Naive thymus-derived CD4-positive, alpha-beta T cell (primary cell): ENCODE measurements around the gene DOCK2. TPM values are rescaled to one million over a fixed set of nuclear protein-coding genes. Genes with fewer than 3 reads are reported as not detected.

Experiments used
- ATAC-seq: fragments of 150-1000 bp; cut with Tn5 transposase; 2 replicates; pipeline ENCODE4 v1.10.0; 2021; ENCODE audit warnings: mild to moderate bottlenecking, moderate library complexity
- CTCF ChIA-PET: fragments of 350-600 bp; sonication (Branson Sonifier 250); formaldehyde crosslinking; loops from one replicate; lab custom pipeline; 2021; ENCODE audit warnings: antibody characterized with exemption; lab: Charles Lee
- POLR2A ChIA-PET: fragments of 350-600 bp; sonication (Branson Sonifier 250); formaldehyde crosslinking; loops from one replicate; lab custom pipeline; 2021; ENCODE audit warnings: antibody characterized with exemption, inconsistent platforms; lab: Charles Lee
- DNase-seq, 9 donors: peaks; one replicate each; pipeline versions ENCODE4 v3.0.0 to v3.0.0-alpha.2; 2020 to 2022; ENCODE audit warnings: mixed read lengths in 1 of 9
- H3K27ac ChIP-seq: one replicate; pipeline ENCODE4 v1.7.0; 2013; ENCODE audit warnings: mild to moderate bottlenecking, low read depth, low read length, moderate library complexity
- H3K27me3 ChIP-seq, 2 donors: one replicate each; pipeline ENCODE4 v1.7.0; 2013; ENCODE audit warnings: low read length in 2 of 2, mild to moderate bottlenecking in 2 of 2, moderate library complexity in 2 of 2; ENCODE audit not compliant: control insufficient read depth in 2 of 2, insufficient read depth in 2 of 2
- H3K36me3 ChIP-seq, 3 experiments: 1 replicate in 2 of 3; 2 replicates in 1 of 3; pipeline ENCODE4 v1.7.0; 2013; ENCODE audit warnings: low read length in 3 of 3, mild to moderate bottlenecking in 3 of 3, moderate library complexity in 1 of 3; ENCODE audit not compliant: insufficient read depth in 3 of 3, control insufficient read depth in 2 of 3
- H3K4me1 ChIP-seq, 2 donors: one replicate each; pipeline ENCODE4 v1.7.0; 2013; ENCODE audit warnings: low read length in 2 of 2, mild to moderate bottlenecking in 2 of 2, moderate library complexity in 1 of 2; ENCODE audit not compliant: control insufficient read depth in 2 of 2, insufficient read depth in 2 of 2
- H3K4me3 ChIP-seq: 2 replicates; pipeline ENCODE4 v1.7.0; 2013; ENCODE audit warnings: mild to moderate bottlenecking, low read length
- H3K9me3 ChIP-seq, 3 experiments: 1 replicate in 2 of 3; 2 replicates in 1 of 3; pipeline ENCODE4 v1.7.0; 2013; ENCODE audit warnings: low read length in 3 of 3; ENCODE audit not compliant: control insufficient read depth in 2 of 3
- H3K27ac Mint-ChIP-seq, 9 donors: one replicate each; pipeline ENCODE4 v1.8.0; 2020 to 2022; ENCODE audit warnings: mixed read lengths in 9 of 9, mild to moderate bottlenecking in 8 of 9, moderate library complexity in 5 of 9, inconsistent platforms in 2 of 9
- H3K27me3 Mint-ChIP-seq, 5 donors: one replicate each; pipeline ENCODE4 v1.8.0; 2021 to 2022; ENCODE audit warnings: mixed read lengths in 5 of 5, mild to moderate bottlenecking in 1 of 5
- H3K36me3 Mint-ChIP-seq, 5 donors: one replicate each; pipeline ENCODE4 v1.8.0; 2020 to 2022; ENCODE audit warnings: mixed read lengths in 5 of 5, mild to moderate bottlenecking in 3 of 5, inconsistent platforms in 1 of 5
- H3K4me1 Mint-ChIP-seq, 7 donors: one replicate each; pipeline ENCODE4 v1.8.0; 2020 to 2022; ENCODE audit warnings: mixed read lengths in 7 of 7, mild to moderate bottlenecking in 3 of 7, inconsistent platforms in 1 of 7
- H3K4me3 Mint-ChIP-seq, 10 donors: one replicate each; pipeline ENCODE4 v1.8.0; 2020 to 2022; ENCODE audit warnings: mild to moderate bottlenecking in 10 of 10, mixed read lengths in 10 of 10, moderate library complexity in 6 of 10, inconsistent platforms in 2 of 10
- H3K9me3 Mint-ChIP-seq, 11 donors: one replicate each; pipeline ENCODE4 v1.8.0; 2020 to 2022; ENCODE audit warnings: mixed read lengths in 11 of 11, mild to moderate bottlenecking in 4 of 11, inconsistent platforms in 1 of 11, moderate library complexity in 1 of 11
- intact Hi-C, 2 donors: fragments of 100-400 bp; cut with micrococcal nuclease; formaldehyde crosslinking; loops; one replicate each; pipeline ENCODE4 v1.15.1; 2023
- polyA plus RNA-seq, 2 donors: library from polyadenylated mRNA; unstranded; fragments of 300-500 nt; fragmentation: Illumina TruSeq; gene quantifications; one replicate each; pipeline ENCODE4 v1.2.3, GENCODE V29; 2021
- total RNA-seq, 6 experiments: library from RNA in 5 of 6; stranded (reverse) in 5 of 6; gene quantifications; 1 replicate in 5 of 6; 2 replicates in 1 of 6; pipeline ENCODE4 v1.2.3 and lab custom pipeline; 2021 to 2026

Gene DOCK2
- total and polyA plus RNA-seq, 7 experiments from 2014 or later, result 63.7 to 345 (median 202) TPM

GRCh38 chr5:170103447-170103846, 466.4 kb downstream of the DOCK2 start:
- no peak overlapping the region for H3K27ac Mint-ChIP-seq
- Histone ChIP-seq H3K9me3 (no peaks in the 10 kb centered on the region), H3K4me3 (no peak overlapping the region), H3K27ac (no peak overlapping the region), H3K27me3 (no peaks in the 10 kb centered on the region), H3K4me1 (no peaks in the 10 kb centered on the region), H3K36me3 (no peaks in the 10 kb centered on the region)
- ChIA-PET POLR2A (no interaction called here), CTCF (no interaction called here)
- peaks cover 0 to 22% (median 13%) of the 10 kb centered on the region in 5 donors for H3K27me3 Mint-ChIP-seq
- peaks cover 0 to 4% (median 0%) of the 10 kb centered on the region in 11 donors for H3K9me3 Mint-ChIP-seq
- DNase-seq, result no peak
- H3K36me3 Mint-ChIP-seq, result no peaks in the 10 kb centered on the region
- intact Hi-C loops, result loop anchor here (5.0 kb wide), 2 partner anchors 234 to 334 kb away; no protein-coding TSS in a partner anchor
- H3K4me1 Mint-ChIP-seq, result peaks cover 0 to 9% (median 0%) of the 10 kb centered on the region in 7 donors
- H3K4me3 Mint-ChIP-seq, result no peak overlapping the region
- no peak for ATAC-seq

GRCh38 chr5:170104299-170104698, 467.2 kb downstream of the DOCK2 start:
- Mint-ChIP-seq H3K27ac (no peak overlapping the region), H3K4me1 (peaks cover 0 to 9% (median 0%) of the 10 kb centered on the region in 7 donors)
- POLR2A ChIA-PET, result no interaction called here

GRCh38 chr5:170104710-170105109, 467.6 kb downstream of the DOCK2 start:
- DNase-seq, result no peak
- Histone ChIP-seq H3K4me1 (no peaks in the 10 kb centered on the region), H3K9me3 (no peaks in the 10 kb centered on the region), H3K4me3 (no peak overlapping the region), H3K27ac (no peak overlapping the region), H3K27me3 (no peaks in the 10 kb centered on the region), H3K36me3 (no peaks in the 10 kb centered on the region)
- intact Hi-C loops, result loop anchor here (5.0 kb wide), 2 partner anchors 233 to 333 kb away; no protein-coding TSS in a partner anchor
- ATAC-seq, result no peak
- no peaks in the 10 kb centered on the region for H3K36me3 Mint-ChIP-seq
- peaks cover 0 to 18% (median 13%) of the 10 kb centered on the region in 5 donors for H3K27me3 Mint-ChIP-seq
- peaks cover 0 to 9% (median 0%) of the 10 kb centered on the region in 7 donors for H3K4me1 Mint-ChIP-seq
- ChIA-PET CTCF (no interaction called here), POLR2A (no interaction called here)
- no peaks in the 10 kb centered on the region for H3K9me3 Mint-ChIP-seq
- no peak overlapping the region for H3K27ac Mint-ChIP-seq
- H3K4me3 Mint-ChIP-seq, result no peak overlapping the region

More at GRCh38 chr5:170104299-170104698, 467.2 kb downstream of the DOCK2 start:
- no peaks in the 10 kb centered on the region for H3K4me1 ChIP-seq
- no peaks in the 10 kb centered on the region for H3K9me3 ChIP-seq
- H3K4me3 ChIP-seq, result no peak overlapping the region
- Mint-ChIP-seq H3K36me3 (no peaks in the 10 kb centered on the region), H3K27me3 (peaks cover 0 to 18% (median 13%) of the 10 kb centered on the region in 5 donors), H3K4me3 (no peak overlapping the region), H3K9me3 (peaks cover 0 to 3% (median 0%) of the 10 kb centered on the region in 11 donors)
- ATAC-seq (no peak), DNase-seq (no peak)
- intact Hi-C loops, result loop anchor here (5.0 kb wide), 2 partner anchors 233 to 333 kb away; no protein-coding TSS in a partner anchor
- H3K27ac ChIP-seq, result no peak overlapping the region
- no peaks in the 10 kb centered on the region for H3K27me3 ChIP-seq
- H3K36me3 ChIP-seq, result no peaks in the 10 kb centered on the region
- CTCF ChIA-PET, result no interaction called here

GRCh38 chr5:170105642-170106611, 468.9 kb downstream of the DOCK2 start, which contains the start of gene FOXI1:
Gene FOXI1, plus strand, starts transcription at chr5:170105897. Its CDS starts 61 bp downstream, at chr5:170105958.
- H3K27ac Mint-ChIP-seq, result peak within 1 kb of the TSS in 1 of 9 donors; percentile 28
- no peak within 1 kb of the TSS for H3K27ac ChIP-seq
- DNase-seq (no peak), ATAC-seq (peak; percentile 36)
- POLR2A ChIA-PET, result no interaction called here
- H3K27me3 ChIP-seq, result no peaks in the 10 kb centered on the region
- H3K9me3 ChIP-seq, result no peaks in the 10 kb centered on the region
- peaks cover 0 to 14% (median 13%) of the 10 kb centered on the region in 5 donors for H3K27me3 Mint-ChIP-seq
- no peak within 1 kb of the TSS for H3K4me3 Mint-ChIP-seq
- no peaks in the 10 kb centered on the region for H3K9me3 Mint-ChIP-seq
- H3K36me3 ChIP-seq, result no peaks in the 10 kb centered on the region
- no peaks in the 10 kb centered on the region for H3K36me3 Mint-ChIP-seq
- H3K4me1 Mint-ChIP-seq, result peaks cover 0 to 6% (median 0%) of the 10 kb centered on the region in 7 donors
- no peaks in the 10 kb centered on the region for H3K4me1 ChIP-seq
- CTCF ChIA-PET, result no interaction called here
- intact Hi-C loops, result no loop called here
- no peak within 1 kb of the TSS for H3K4me3 ChIP-seq

GRCh38 chr5:170107674-170108073, 470.6 kb downstream of the DOCK2 start:
- Mint-ChIP-seq H3K4me3 (no peak overlapping the region), H3K9me3 (no peaks in the 10 kb centered on the region), H3K27ac (no peak overlapping the region), H3K36me3 (no peaks in the 10 kb centered on the region), H3K4me1 (peaks cover 0 to 6% (median 0%) of the 10 kb centered on the region in 7 donors), H3K27me3 (peaks cover 0 to 14% (median 13%) of the 10 kb centered on the region in 5 donors)
- no peak for DNase-seq
- ChIA-PET POLR2A (no interaction called here), CTCF (no interaction called here)
- intact Hi-C loops, result no loop called here
- Histone ChIP-seq H3K9me3 (no peaks in the 10 kb centered on the region), H3K36me3 (no peaks in the 10 kb centered on the region), H3K4me1 (no peaks in the 10 kb centered on the region), H3K27ac (no peak overlapping the region), H3K27me3 (no peaks in the 10 kb centered on the region), H3K4me3 (no peak overlapping the region)
- no peak for ATAC-seq

- Mint-ChIP-seq H3K4me3 (no peak overlapping the region), H3K36me3 (no peaks in the 10 kb centered on the region), H3K9me3 (no peaks in the 10 kb centered on the region), H3K27me3 (peaks cover 0 to 14% (median 13%) of the 10 kb centered on the region in 5 donors), H3K27ac (no peak overlapping the region), H3K4me1 (peaks cover 0 to 6% (median 0%) of the 10 kb centered on the region in 7 donors)
- DNase-seq (no peak), ATAC-seq (no peak)
- H3K27ac ChIP-seq, result no peak overlapping the region
- H3K27me3 ChIP-seq, result no peaks in the 10 kb centered on the region
- H3K4me3 ChIP-seq, result no peak overlapping the region
- POLR2A ChIA-PET, result no interaction called here
- no peaks in the 10 kb centered on the region for H3K4me1 ChIP-seq
- intact Hi-C loops, result no loop called here
- CTCF ChIA-PET, result no interaction called here
- H3K9me3 ChIP-seq, result no peaks in the 10 kb centered on the region
- H3K36me3 ChIP-seq, result no peaks in the 10 kb centered on the region
Measured at GRCh38 chr5:170108266-170108785, 471.3 kb downstream of the DOCK2 start.
